ENCODE measurements around the gene SEC62. TPM values are rescaled to one million over a fixed set of nuclear protein-coding genes. Genes with fewer than 3 reads are reported as not detected.

The SEC62 gene
- polyA plus RNA-seq, 1 donor = 98.0 TPM

DNA sequence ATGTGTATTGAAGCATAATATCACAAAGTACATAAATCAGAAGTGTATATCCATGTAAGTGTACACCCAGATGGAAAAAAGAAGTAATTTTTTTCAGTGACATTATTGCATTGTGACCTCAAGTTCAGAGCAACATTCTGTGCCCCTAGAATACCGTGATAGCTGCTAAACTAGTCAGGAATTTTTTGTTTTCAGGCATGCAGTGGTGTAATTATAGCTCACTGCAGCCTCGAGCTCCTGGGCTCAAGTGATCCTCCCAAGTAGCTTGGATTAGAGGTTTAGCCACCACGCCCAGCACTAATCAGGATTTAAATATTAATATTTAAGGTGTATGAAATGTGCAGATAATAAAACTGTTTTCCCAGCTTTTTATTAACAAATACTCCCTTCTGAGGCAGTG lies 25.5 kb downstream of the SEC62 start:
- H3K27ac ChIP-seq (ENCODE audit: low read length) = no peak overlapping the region
- no peak overlapping the region for H3K4me3 ChIP-seq (ENCODE audit: low read length)
- H3K36me3 ChIP-seq (ENCODE audit: control insufficient read depth, insufficient read depth, low read length) = peaks cover 37% of the 10 kb centered on the region
- H3K9me3 ChIP-seq (ENCODE audit: control insufficient read depth, low read depth, low read length) = no peaks in the 10 kb centered on the region
- no peaks in the 10 kb centered on the region for H3K4me1 ChIP-seq (ENCODE audit: control insufficient read depth, insufficient read depth, low read length)
- no peak for DNase-seq
- WGBS (ENCODE audit: insufficient coverage, low lambda C conversion rate) = 100% methylated on average over 1 of the region's 3 CpGs
- no peaks in the 10 kb centered on the region for H3K27me3 ChIP-seq (ENCODE audit: control insufficient read depth, insufficient read depth, low read length)

DNA sequence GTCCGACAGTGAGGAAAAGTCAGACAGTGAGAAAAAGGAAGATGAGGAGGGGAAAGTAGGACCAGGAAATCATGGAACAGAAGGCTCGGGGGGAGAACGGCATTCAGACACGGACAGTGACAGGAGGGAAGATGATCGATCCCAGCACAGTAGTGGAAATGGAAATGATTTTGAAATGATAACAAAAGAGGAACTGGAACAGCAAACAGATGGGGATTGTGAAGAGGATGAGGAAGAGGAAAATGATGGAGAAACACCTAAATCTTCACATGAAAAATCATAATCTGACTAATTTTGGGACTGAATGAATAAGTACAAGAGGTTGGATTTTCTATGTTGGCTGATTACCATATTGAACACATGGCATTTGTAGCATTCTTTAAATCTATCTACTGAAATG lies 26.2 kb downstream of the SEC62 start:
- no peaks in the 10 kb centered on the region for H3K4me1 ChIP-seq (ENCODE audit: control insufficient read depth, insufficient read depth, low read length)
- no peak overlapping the region for H3K27ac ChIP-seq (ENCODE audit: low read length)
- H3K27me3 ChIP-seq (ENCODE audit: control insufficient read depth, insufficient read depth, low read length) = no peaks in the 10 kb centered on the region
- H3K4me3 ChIP-seq (ENCODE audit: low read length) = no peak overlapping the region
- H3K36me3 ChIP-seq (ENCODE audit: control insufficient read depth, insufficient read depth, low read length) = peaks cover 33% of the 10 kb centered on the region
- no peak for DNase-seq
- H3K9me3 ChIP-seq (ENCODE audit: control insufficient read depth, low read depth, low read length) = no peaks in the 10 kb centered on the region
- 98% methylated on average over 5 of the region's 5 CpGs for WGBS (ENCODE audit: insufficient coverage, low lambda C conversion rate)

DNA sequence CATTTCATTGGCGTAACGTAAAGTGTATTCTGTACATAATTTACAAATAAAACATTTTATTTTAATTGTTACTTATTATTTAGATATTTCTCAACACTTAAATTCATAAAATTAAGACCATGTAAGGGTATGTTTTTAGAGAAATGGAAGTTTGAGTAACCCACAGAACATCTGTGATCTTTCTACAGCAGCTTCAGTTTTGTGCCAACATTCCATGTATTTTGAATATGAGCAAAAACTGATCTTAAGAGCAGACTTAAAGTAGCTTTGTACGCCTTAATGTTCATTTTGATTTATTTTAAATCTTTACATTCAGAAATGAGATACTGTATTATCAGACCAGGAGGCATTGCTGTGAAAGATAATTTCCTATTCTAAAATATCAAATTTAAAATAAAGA lies 27.2 kb downstream of the SEC62 start:
- no peak overlapping the region for H3K27ac ChIP-seq (ENCODE audit: low read length)
- H3K9me3 ChIP-seq (ENCODE audit: control insufficient read depth, low read depth, low read length) = no peaks in the 10 kb centered on the region
- WGBS (ENCODE audit: insufficient coverage, low lambda C conversion rate) = 100% methylated on average over 3 of the region's 3 CpGs
- H3K4me1 ChIP-seq (ENCODE audit: control insufficient read depth, insufficient read depth, low read length) = no peaks in the 10 kb centered on the region
- no peak for DNase-seq
- peaks cover 29% of the 10 kb centered on the region for H3K36me3 ChIP-seq (ENCODE audit: control insufficient read depth, insufficient read depth, low read length)
- no peaks in the 10 kb centered on the region for H3K27me3 ChIP-seq (ENCODE audit: control insufficient read depth, insufficient read depth, low read length)
- H3K4me3 ChIP-seq (ENCODE audit: low read length) = no peak overlapping the region

DNA sequence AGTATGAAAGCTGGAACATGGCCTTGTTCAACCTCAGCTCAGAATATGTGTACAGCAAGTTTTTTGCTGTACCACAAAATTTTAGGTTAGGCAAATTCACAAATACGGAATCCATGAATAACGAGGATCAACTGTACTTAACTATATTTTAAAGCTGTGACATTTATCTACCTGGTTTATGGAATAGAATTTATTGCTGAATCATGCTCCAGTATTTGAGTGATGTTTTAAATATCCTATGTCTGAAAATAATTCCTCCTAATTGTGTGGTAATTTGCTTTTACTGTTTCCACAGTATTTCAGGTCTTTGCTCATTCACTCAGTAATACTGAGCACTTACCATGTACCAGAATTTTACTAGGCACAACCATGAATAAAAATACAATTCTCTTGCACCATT lies 29.5 kb downstream of the SEC62 start:
- no peak overlapping the region for H3K4me3 ChIP-seq (ENCODE audit: low read length)
- DNase-seq = no peak
- WGBS (ENCODE audit: insufficient coverage, low lambda C conversion rate) = no CpG with 5 or more reads among the region's 2 CpGs
- H3K27me3 ChIP-seq (ENCODE audit: control insufficient read depth, insufficient read depth, low read length) = no peaks in the 10 kb centered on the region
- H3K4me1 ChIP-seq (ENCODE audit: control insufficient read depth, insufficient read depth, low read length) = no peaks in the 10 kb centered on the region
- no peaks in the 10 kb centered on the region for H3K9me3 ChIP-seq (ENCODE audit: control insufficient read depth, low read depth, low read length)
- H3K36me3 ChIP-seq (ENCODE audit: control insufficient read depth, insufficient read depth, low read length) = peaks cover 23% of the 10 kb centered on the region
- H3K27ac ChIP-seq (ENCODE audit: low read length) = no peak overlapping the region

DNA sequence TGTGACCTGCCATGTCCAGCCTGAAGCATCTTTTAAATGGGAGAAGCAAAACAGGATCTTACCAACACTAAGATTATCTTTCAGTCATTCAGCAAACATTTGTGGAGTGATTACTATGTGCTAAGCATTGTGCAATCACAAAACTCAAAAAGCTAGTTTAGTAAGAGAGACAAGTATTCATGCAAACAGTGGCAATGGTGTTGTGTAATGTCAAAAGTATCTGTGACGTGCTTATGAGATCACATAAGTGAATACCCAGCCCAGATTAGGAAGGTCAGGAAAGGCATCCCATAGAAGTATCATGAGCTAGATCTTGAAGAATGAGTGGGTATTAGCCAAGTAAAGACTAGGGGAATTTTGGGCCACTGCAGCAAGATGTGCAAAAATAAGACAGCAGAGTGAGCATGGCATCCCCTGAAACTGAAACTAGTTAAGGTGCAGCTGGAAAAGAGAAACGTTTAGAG lies 32.1 kb downstream of the SEC62 start:
- no peaks in the 10 kb centered on the region for H3K4me1 ChIP-seq (ENCODE audit: control insufficient read depth, insufficient read depth, low read length)
- no peak for DNase-seq
- WGBS (ENCODE audit: insufficient coverage, low lambda C conversion rate) = no CpG with 5 or more reads among the region's 2 CpGs
- no peaks in the 10 kb centered on the region for H3K27me3 ChIP-seq (ENCODE audit: control insufficient read depth, insufficient read depth, low read length)
- H3K4me3 ChIP-seq (ENCODE audit: low read length) = no peak overlapping the region
- H3K27ac ChIP-seq (ENCODE audit: low read length) = no peak overlapping the region
- H3K36me3 ChIP-seq (ENCODE audit: control insufficient read depth, insufficient read depth, low read length) = peaks cover 5% of the 10 kb centered on the region
- H3K9me3 ChIP-seq (ENCODE audit: control insufficient read depth, low read depth, low read length) = no peaks in the 10 kb centered on the region

DNA sequence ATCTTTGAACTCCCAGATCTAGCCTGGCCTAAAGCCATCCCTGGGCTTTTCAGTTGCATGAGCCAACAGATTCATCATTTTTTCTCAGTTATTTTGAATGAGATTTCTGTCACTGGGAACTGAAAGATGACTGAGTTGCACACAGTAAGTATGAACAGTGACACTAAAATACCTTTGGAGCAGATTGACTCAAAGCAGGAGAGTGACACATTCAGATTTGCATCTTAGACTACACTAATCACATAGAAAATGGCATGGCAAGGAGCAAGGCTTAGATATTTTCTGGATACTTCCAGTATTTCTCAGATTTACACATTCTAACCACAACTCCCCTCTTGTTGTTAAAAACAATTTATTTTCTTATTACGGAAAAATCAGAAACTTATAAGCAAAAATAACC lies 32.8 kb downstream of the SEC62 start:
- Histone ChIP-seq H3K27ac (ENCODE audit: low read length) (no peak overlapping the region), H3K9me3 (ENCODE audit: control insufficient read depth, low read depth, low read length) (no peaks in the 10 kb centered on the region), H3K4me3 (ENCODE audit: low read length) (no peak overlapping the region), H3K4me1 (ENCODE audit: control insufficient read depth, insufficient read depth, low read length) (no peaks in the 10 kb centered on the region), H3K36me3 (ENCODE audit: control insufficient read depth, insufficient read depth, low read length) (peaks cover 3% of the 10 kb centered on the region), H3K27me3 (ENCODE audit: control insufficient read depth, insufficient read depth, low read length) (no peaks in the 10 kb centered on the region)
- no peak for DNase-seq
- 100% methylated on average over 1 of the region's 1 CpG for WGBS (ENCODE audit: insufficient coverage, low lambda C conversion rate)

DNA sequence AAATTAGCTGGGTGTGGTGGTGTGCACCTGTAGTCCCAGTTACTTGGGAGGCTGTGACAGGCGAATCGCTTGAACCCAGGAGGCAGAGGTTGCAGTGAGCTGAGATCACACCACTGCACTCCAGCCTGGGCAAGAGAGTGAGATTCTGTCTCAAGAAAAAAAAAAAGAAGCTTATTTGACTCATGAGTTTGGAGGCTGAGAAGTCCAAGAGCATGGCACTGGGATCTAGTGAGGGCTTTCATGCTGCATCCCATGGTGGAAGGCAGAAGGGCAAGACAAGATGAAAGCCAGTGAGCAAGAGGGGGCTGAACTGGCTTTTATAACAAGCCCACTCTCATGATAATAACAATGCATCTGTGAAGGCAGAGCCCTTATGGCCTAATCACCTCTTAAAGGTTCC lies 33.4 kb downstream of the SEC62 start:
- no peak overlapping the region for H3K27ac ChIP-seq (ENCODE audit: low read length)
- no peaks in the 10 kb centered on the region for H3K27me3 ChIP-seq (ENCODE audit: control insufficient read depth, insufficient read depth, low read length)
- H3K36me3 ChIP-seq (ENCODE audit: control insufficient read depth, insufficient read depth, low read length) = peaks cover 3% of the 10 kb centered on the region
- no peak for DNase-seq
- H3K4me1 ChIP-seq (ENCODE audit: control insufficient read depth, insufficient read depth, low read length) = no peaks in the 10 kb centered on the region
- H3K4me3 ChIP-seq (ENCODE audit: low read length) = no peak overlapping the region
- WGBS (ENCODE audit: insufficient coverage, low lambda C conversion rate) = no CpG with 5 or more reads among the region's 2 CpGs
- no peaks in the 10 kb centered on the region for H3K9me3 ChIP-seq (ENCODE audit: control insufficient read depth, low read depth, low read length)

DNA sequence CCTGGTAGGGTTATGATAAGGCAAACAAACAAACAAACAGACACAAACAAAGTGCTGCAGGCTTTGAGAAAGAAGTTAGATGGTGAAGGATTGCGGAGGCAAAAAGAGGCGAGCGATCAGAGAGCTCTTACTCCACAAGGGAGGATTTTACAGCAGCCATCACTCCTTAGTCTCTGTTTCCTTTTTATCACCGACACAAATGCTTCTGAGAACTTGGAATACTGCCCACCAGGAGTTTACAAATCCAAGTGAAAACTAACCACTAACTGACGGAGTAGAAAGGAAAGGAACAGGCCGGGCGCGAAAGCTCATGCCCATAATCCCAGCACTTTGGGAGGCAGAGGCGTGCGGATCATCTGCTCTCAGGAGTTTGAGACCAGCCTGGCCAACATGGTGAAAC lies 35.6 kb downstream of the SEC62 start:
- no CpG with 5 or more reads among the region's 10 CpGs for WGBS (ENCODE audit: insufficient coverage, low lambda C conversion rate)
- no peaks in the 10 kb centered on the region for H3K27me3 ChIP-seq (ENCODE audit: control insufficient read depth, insufficient read depth, low read length)
- no peaks in the 10 kb centered on the region for H3K36me3 ChIP-seq (ENCODE audit: control insufficient read depth, insufficient read depth, low read length)
- H3K27ac ChIP-seq (ENCODE audit: low read length) = no peak overlapping the region
- H3K9me3 ChIP-seq (ENCODE audit: control insufficient read depth, low read depth, low read length) = no peaks in the 10 kb centered on the region
- no peak overlapping the region for H3K4me3 ChIP-seq (ENCODE audit: low read length)
- H3K4me1 ChIP-seq (ENCODE audit: control insufficient read depth, insufficient read depth, low read length) = no peaks in the 10 kb centered on the region
- no peak for DNase-seq

DNA sequence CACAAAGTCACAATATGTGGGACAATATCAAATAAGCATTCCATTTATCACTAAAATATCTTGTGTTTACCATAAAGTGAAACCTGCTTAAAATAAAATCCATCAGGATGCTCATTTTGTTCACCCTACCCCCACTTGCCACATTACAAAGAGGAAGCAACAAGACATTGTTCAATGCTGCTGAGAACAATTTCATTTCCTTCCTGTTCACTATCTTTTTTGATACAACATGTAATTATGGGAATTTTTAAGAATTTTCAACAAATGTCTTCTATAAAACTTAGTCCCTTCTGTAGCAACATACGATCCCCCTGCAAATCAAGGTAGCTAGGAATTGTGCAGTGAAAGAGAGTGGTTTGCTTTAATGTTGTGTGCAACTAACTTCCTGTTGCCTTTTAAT lies 36.3 kb downstream of the SEC62 start:
- H3K4me1 ChIP-seq (ENCODE audit: control insufficient read depth, insufficient read depth, low read length) = no peaks in the 10 kb centered on the region

DNA sequence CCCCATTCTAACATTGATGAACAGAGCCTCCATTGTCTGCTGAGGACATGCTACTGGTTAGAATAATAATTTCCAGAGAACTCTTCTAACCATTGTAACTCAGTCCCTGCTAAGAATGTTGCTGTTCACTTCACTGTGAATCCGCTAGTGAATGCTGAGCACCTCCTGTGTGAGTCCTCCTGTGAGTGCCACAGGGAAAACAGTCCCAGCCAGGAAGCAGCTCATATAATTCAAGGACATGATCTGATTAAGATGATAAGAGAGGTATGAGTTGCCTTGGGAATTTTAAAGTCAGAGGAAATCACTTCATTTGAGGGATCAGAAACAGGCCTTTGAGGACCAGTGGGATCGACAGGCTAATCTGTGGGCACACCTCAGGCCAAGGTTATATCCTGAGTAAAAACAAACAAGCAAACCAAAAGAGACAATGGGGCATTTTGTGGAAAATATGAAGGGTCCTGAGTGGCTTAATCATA lies 37.3 kb downstream of the SEC62 start:
- H3K9me3 ChIP-seq (ENCODE audit: control insufficient read depth, low read depth, low read length) = no peaks in the 10 kb centered on the region
- H3K27me3 ChIP-seq (ENCODE audit: control insufficient read depth, insufficient read depth, low read length) = no peaks in the 10 kb centered on the region
- WGBS (ENCODE audit: insufficient coverage, low lambda C conversion rate) = no CpG with 5 or more reads among the region's 2 CpGs
- no peak overlapping the region for H3K27ac ChIP-seq (ENCODE audit: low read length)
- no peak for DNase-seq
- no peaks in the 10 kb centered on the region for H3K36me3 ChIP-seq (ENCODE audit: control insufficient read depth, insufficient read depth, low read length)
- no peaks in the 10 kb centered on the region for H3K4me1 ChIP-seq (ENCODE audit: control insufficient read depth, insufficient read depth, low read length)
- no peak overlapping the region for H3K4me3 ChIP-seq (ENCODE audit: low read length)

More for the DNA sequence above, 36.3 kb downstream of the SEC62 start:
- Histone ChIP-seq H3K27ac (ENCODE audit: low read length) (no peak overlapping the region), H3K36me3 (ENCODE audit: control insufficient read depth, insufficient read depth, low read length) (no peaks in the 10 kb centered on the region), H3K4me3 (ENCODE audit: low read length) (no peak overlapping the region), H3K27me3 (ENCODE audit: control insufficient read depth, insufficient read depth, low read length) (no peaks in the 10 kb centered on the region), H3K9me3 (ENCODE audit: control insufficient read depth, low read depth, low read length) (no peaks in the 10 kb centered on the region)
- DNase-seq = no peak
- WGBS (ENCODE audit: insufficient coverage, low lambda C conversion rate) = no CpG with 5 or more reads among the region's 1 CpG

DNA sequence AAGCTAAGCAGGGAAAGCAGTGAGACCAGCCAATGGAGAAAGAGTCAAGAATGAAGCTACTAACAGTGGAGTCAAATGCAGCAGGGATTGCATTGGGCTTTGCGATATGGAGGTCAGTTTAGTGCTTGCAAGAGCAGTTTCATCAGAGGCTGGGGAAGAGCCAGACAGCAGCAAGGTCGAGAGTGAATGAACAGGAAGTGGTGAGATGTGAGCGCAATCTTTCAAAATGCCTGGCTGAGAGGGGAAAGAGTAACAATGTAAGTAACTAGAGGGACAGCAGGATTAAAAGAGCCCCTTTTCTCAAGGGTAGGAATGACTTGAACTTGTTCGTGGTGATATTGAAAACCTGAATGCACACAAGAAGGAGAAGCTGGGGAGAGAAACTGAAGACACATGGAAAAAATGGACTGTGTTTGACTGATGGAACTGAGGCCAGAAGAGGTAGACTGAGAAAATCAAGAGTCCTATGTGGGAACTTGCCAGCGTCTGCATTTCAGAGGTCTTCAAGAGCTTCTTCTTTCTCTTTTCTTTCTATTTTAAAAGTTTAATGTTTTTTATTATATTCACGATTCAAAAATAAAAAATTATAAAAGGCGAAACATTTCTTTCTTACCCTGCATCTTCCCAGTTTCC lies 40.5 kb downstream of the SEC62 start:
- 83% methylated on average over 5 of the region's 7 CpGs for WGBS (ENCODE audit: insufficient coverage, low lambda C conversion rate)
- H3K36me3 ChIP-seq (ENCODE audit: control insufficient read depth, insufficient read depth, low read length) = no peaks in the 10 kb centered on the region
- DNase-seq = no peak
- H3K27me3 ChIP-seq (ENCODE audit: control insufficient read depth, insufficient read depth, low read length) = no peaks in the 10 kb centered on the region
- no peaks in the 10 kb centered on the region for H3K4me1 ChIP-seq (ENCODE audit: control insufficient read depth, insufficient read depth, low read length)
- no peaks in the 10 kb centered on the region for H3K9me3 ChIP-seq (ENCODE audit: control insufficient read depth, low read depth, low read length)
- H3K27ac ChIP-seq (ENCODE audit: low read length) = no peak overlapping the region
- no peak overlapping the region for H3K4me3 ChIP-seq (ENCODE audit: low read length)

Measured in large intestine (tissue), 3 donors.